HG03196 (cell line): ENCODE results near the gene ZNF503.

Experiments used
- ATAC-seq: cut with Tn5 transposase; IDR thresholded peaks from one replicate; pipeline ENCODE4 v1.9.1; 2021; ENCODE audit not compliant: unreplicated experiment

Gene ZNF503

GRCh38 chr10:75356484-75356883 lies 45.1 kb downstream of the ZNF503 start:
- no peak for ATAC-seq

- no peak for ATAC-seq
Observed at GRCh38 chr10:75355706-75356105, 45.9 kb downstream of the ZNF503 start.

- ATAC-seq: no peak
Observed at GRCh38 chr10:75353183-75353582, 48.4 kb downstream of the ZNF503 start.

GRCh38 chr10:75352650-75353049 lies 48.9 kb downstream of the ZNF503 start:
- ATAC-seq: no peak

- ATAC-seq: no peak
Observed at GRCh38 chr10:75351637-75352036, 49.9 kb downstream of the ZNF503 start.

- ATAC-seq: no peak
Observed at GRCh38 chr10:75350791-75351190, 50.8 kb downstream of the ZNF503 start.
